DOHH2 (cell line): ENCODE measurements around the gene STX7.

Experiments
- CTCF ChIP-seq: fragments of 200-600 bp; sonication (generic); IDR thresholded peaks from one replicate; pipeline ENCODE4 v1.5.1; 2014; ENCODE audit warnings: antibody characterized with exemption, mild to moderate bottlenecking, low read depth, low read length; ENCODE audit not compliant: poor library complexity, severe bottlenecking
- EZH2phosphoT487 ChIP-seq: fragments of 200-600 bp; sonication (generic); IDR thresholded peaks from 2 replicates; pipeline ENCODE4 v1.6.1; 2017; ENCODE audit warnings: borderline replicate concordance, mild to moderate bottlenecking, antibody characterized with exemption, low read length, moderate library complexity, mixed read lengths

DNA sequence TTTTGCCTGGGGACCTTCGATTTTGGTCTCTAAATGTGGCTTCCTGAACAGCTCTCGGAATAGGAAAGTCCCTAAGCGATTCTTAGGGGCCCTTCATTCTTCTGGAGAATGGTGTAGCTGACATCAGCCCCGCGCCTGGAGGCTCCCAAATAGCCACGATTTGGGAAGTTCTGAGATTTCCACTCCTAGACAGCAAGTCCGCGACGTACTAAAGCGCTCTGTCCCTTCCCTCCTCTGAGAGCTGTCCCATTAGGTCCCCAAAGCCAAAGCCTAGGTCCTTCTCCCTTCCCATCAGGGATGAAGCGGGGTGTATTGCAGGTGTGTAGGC is 112.4 kb downstream of the STX7 start:
- no peak for TF ChIP-seq CTCF
- no peak; the same call in 1 of the 2 replicates for TF ChIP-seq EZH2phosphoT487
